Esophagus muscularis mucosa (tissue), 4 donors: ENCODE data around the gene SFXN1.

Experiments
- CTCF ChIP-seq, 3 experiments: fragments of 200-600 bp in 2 of 3; fragments of 450-650 bp in 1 of 3; sonication (generic) in 2 of 3; IDR thresholded peaks; one replicate each; pipeline ENCODE4 v1.5.1; 2017 to 2019; ENCODE audit warnings: antibody characterized with exemption in 3 of 3, mild to moderate bottlenecking in 2 of 3, moderate library complexity in 1 of 3
- EP300 ChIP-seq: sonication (generic); formaldehyde crosslinking; IDR thresholded peaks from one replicate; pipeline ENCODE4 v1.6.1; 2017; ENCODE audit warnings: antibody characterized with exemption
- POLR2AphosphoS5 ChIP-seq, 2 donors: sonication (generic); formaldehyde crosslinking; IDR thresholded peaks; one replicate each; pipeline ENCODE4 v1.6.1; 2017; ENCODE audit warnings: antibody characterized with exemption in 2 of 2

DNA sequence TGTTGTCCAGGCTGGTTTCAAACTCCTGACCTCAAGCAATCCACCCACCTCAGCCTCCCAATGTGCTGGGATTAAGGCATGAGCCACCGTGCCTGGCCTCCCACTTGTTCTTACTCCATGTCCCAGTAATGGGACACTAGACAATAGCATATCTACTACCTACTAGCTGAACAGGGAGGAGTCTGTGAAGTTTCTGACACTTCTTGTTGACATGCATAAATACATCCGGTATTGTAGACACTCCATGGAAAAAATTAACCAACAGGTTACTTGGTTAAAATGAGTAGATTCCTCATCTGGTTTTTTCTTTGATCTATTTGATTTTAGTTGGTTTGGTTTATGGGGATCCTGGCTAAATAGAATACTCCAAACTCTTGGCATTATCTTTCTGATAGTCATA lies 88.3 kb downstream of the SFXN1 start:
- TF ChIP-seq CTCF (IDR thresholded peaks at IDR 0.05) (no peak), EP300 (no peak), POLR2AphosphoS5 (IDR thresholded peaks at IDR 0.05) (no peak)
